Thyroid gland (tissue), 4 donors: Measurements from ENCODE around the gene STAG1.

Experiments used
- POLR2A ChIP-seq, 2 donors: fragments of 450-650 bp; IDR thresholded peaks; one replicate each; pipeline ENCODE4 v1.6.1; 2017; ENCODE audit warnings: antibody characterized with exemption in 2 of 2, mild to moderate bottlenecking in 2 of 2, moderate library complexity in 1 of 2
- TF ChIP-seq, protein P1 (sequence below), 6 experiments: fragments of 200-600 bp in 3 of 6; fragments of 450-650 bp in 3 of 6; sonication (generic) in 3 of 6; IDR thresholded peaks; one replicate each; pipeline ENCODE4 v1.5.1; 2016 to 2019; ENCODE audit warnings: antibody characterized with exemption in 6 of 6, mild to moderate bottlenecking in 2 of 6, inconsistent platforms in 1 of 6, moderate library complexity in 1 of 6

DNA sequence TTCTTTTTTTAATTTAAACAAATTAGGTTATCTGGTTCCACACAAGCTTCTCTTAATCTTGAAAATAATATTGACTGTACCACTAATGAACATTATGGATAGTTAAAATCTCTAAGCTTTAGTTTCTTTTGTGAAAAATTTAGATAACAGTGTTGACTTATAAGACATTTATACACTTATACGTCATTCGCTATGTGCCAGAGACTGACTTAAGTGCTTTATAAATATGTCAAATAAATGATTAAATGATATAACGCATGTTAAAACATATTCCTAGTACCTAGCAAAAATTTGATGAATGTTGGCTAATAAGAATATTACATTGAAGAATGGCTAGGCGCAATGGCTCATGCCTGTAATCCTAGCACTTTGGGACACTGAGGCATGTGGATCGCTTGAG, 405.7 kb downstream of the STAG1 start:
- TF ChIP-seq, protein P1, sequence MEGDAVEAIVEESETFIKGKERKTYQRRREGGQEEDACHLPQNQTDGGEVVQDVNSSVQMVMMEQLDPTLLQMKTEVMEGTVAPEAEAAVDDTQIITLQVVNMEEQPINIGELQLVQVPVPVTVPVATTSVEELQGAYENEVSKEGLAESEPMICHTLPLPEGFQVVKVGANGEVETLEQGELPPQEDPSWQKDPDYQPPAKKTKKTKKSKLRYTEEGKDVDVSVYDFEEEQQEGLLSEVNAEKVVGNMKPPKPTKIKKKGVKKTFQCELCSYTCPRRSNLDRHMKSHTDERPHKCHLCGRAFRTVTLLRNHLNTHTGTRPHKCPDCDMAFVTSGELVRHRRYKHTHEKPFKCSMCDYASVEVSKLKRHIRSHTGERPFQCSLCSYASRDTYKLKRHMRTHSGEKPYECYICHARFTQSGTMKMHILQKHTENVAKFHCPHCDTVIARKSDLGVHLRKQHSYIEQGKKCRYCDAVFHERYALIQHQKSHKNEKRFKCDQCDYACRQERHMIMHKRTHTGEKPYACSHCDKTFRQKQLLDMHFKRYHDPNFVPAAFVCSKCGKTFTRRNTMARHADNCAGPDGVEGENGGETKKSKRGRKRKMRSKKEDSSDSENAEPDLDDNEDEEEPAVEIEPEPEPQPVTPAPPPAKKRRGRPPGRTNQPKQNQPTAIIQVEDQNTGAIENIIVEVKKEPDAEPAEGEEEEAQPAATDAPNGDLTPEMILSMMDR (IDR thresholded peaks at IDR 0.05) = no peak
- TF ChIP-seq POLR2A (IDR thresholded peaks at IDR 0.05) = no peak
